Hindlimb muscle (tissue), 1 donor: ENCODE results near the gene RABAC1. TPM values are rescaled to one million over a fixed set of nuclear protein-coding genes. Genes with fewer than 3 reads are reported as not detected.
"Not testable (repeated sequence)": the region's sequence is repeated elsewhere in the genome, so short reads cannot be mapped to it uniquely, and the experiment has no call there.

Source experiments
- DNase-seq: peaks from one replicate; pipeline ENCODE4 v3.0.0-alpha.2; 2013
- polyA plus RNA-seq: library from polyadenylated mRNA; unstranded; fragments of 120-200 nt; gene quantifications from one replicate; pipeline ENCODE4 v1.2.1, GENCODE V29; 2013; ENCODE audit not compliant: insufficient read length

RABAC1 gene, protein sequence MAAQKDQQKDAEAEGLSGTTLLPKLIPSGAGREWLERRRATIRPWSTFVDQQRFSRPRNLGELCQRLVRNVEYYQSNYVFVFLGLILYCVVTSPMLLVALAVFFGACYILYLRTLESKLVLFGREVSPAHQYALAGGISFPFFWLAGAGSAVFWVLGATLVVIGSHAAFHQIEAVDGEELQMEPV
- polyA plus RNA-seq: 65.0 TPM

DNA sequence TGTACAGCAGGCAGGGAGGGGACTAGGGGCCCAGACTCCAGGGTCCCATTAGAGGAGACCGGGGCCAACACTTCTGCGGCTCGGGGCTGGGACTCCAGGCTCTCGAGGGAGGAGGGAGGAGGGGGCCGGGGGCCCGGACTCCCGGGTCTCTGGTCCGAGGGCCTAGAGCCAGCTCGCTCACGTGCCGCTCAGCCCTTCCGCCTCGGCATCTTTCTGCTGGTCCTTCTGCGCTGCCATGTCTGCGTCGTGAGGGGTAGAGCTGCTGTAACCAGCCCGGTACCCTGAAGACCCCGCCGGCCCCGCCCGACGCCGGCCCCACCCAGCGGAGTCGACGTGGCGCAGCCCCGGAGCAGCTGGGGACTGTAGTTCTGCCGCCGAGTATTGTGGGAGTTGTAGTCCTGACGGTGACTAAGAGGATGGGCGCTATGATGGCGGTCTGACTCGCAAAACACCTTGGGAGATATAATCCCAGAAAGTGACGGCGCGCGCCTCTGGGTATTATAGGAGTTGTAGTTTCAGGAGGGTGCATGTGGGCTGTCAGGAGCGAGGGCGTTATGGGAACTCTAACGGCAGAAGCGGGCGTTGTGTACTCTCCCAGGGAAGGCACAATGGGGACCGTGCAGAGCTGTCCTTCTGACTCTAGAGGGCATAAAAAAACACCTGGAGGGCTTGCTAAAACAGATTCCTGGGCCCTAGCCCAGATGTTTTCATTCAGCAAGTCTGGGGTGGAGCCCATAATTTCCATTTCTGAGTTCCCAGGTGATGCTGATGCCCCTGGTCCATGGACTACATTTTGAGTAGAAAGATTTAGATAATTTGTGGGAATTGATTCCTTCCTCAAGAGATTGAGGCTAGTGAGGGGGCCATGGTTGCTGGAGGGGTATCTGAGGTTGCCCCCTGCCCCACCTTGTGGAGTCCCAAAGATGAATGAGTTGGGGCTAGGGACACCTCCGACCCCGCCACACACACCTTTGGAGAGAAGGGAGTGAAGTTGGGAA lies at the start of gene RABAC1:
TSS of gene RABAC1 (minus strand) at position 266 of the 998 bp plus-strand sequence. CDS start at position 237, 29 bp downstream.
- DNase-seq: peak; percentile 93

DNA sequence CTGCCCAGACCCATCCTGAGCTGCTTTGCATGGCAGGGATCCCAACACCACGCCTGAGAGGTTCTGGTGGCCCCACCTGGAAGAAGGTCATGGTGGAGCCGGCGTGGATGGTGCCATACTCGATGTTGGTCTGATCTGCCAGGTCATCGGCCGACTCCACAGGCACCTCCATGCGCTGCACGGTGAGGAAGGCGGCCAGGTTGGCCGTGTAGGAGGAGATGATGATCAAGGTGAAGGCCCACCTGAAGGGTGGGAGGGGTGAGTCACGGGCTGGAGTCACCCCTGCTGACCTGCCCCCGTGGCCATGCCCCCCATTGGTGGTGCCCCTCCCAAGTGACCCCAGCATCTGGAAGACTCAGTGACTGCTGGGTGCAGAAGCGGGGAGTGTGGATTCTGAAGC lies 47.4 kb upstream of the RABAC1 start:
- DNase-seq: no peak

DNA sequence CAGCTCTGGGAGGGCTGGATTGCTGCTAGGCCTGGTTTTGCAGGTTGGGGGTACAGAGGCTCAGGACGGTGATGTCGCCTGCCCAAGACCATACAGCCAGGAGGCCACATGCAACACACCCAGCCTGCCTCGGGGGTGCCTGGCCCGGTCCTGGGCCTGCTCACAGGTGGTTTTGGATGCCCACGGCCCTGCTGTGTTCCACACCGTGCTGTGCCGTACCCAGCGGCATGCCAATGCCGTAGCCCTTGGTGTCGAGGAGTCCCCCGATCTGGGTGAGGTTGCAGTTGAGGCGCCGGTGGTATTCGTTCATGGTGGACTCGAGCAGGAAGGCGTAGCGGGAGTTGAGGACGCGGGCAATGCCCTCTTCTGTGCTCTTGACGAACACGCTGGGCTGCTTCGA lies 46.4 kb upstream of the RABAC1 start:
- no peak for DNase-seq

DNA sequence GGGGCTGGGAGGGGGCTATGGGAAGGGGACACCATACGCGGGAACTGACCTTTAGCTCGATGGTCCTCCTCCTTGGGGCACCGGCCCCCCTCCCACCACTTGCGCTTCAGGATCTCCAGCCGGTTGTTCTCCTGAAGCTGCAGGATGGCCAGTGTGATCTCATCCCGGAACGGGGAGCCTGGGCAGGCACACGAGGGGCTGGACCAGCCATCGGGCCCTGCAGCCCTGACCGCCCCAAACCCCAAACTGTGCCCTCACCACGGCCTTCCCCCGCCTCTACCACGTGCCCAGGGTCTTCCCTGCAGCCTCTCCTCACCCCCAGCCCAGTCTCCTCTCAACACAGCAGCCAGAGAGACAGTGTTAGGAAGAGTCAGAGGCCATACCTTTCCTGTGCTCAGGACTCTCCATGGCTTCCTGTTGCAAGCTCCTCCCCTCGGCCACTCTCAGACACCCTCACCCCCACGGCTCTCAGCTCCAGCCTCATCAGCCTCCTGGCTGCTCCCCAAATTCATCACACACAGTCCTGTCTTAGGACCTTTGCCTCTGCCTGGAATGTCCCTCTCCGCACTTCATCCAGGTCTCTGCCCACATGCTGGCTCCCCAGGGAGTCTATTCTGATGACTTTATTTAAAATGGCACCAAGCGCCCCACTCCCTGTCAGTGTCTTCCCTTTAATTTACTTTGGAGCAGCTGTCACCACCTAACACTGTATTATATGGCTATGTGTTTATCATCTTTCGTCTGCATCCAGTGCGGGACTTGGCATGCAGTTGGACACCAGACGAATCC lies 44.6 kb upstream of the RABAC1 start:
- DNase-seq: no peak

DNA sequence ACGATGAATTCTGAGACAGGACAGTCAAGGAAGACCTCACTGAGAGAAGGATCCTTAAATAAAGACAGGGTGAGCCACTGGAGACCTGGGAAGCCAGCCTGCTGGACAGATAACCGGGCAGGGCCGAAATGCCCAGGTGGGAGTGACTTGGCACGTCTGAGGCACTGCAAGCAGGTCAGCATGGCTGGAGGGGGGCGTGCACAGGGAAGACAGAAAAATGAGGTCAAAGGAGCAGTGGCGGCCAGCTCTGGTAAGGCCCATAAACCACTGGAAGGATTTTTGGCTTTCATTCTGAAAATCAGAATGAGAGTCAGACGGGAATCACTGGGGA lies 40.7 kb upstream of the RABAC1 start:
- DNase-seq: no peak

DNA sequence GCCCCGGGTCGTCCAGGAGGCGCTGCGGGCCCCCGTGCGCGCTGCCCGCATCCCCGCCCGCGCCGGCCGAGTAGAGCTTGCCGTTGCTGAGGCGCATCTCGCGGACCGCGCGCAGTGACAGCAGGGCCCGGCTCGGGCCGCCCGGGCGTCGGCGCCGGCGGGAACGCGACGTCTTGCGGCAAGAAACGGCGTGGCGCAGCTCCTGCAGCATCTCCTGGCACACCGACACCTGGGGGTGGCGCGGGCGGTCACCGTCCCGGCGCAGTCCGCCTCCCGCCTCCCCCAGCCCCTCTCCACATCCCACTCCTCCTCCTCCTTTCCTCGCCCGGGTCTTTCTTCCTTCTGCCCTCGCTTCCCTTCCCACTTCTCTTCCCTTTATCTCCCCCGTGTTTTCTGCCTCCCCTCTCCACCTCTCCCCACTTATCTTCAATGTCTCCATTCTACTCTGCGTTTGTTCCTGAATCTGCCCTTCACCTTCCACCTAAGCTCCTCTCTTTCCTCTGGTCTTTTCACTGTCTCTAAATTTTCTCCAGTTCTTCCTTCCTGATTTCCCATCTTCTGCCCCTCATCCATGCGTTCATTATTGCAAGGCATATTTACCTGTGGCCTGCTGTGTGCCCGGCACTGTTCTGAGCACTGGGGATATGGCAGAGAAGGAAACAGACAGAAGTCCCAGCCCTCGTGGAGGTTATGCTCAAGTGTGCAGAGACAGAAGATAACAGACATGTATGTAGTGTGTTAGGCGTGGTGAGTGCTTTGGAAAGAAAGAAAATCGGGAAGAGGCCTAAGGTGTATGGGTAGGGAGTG lies 40.2 kb upstream of the RABAC1 start:
- no peak for DNase-seq

DNA sequence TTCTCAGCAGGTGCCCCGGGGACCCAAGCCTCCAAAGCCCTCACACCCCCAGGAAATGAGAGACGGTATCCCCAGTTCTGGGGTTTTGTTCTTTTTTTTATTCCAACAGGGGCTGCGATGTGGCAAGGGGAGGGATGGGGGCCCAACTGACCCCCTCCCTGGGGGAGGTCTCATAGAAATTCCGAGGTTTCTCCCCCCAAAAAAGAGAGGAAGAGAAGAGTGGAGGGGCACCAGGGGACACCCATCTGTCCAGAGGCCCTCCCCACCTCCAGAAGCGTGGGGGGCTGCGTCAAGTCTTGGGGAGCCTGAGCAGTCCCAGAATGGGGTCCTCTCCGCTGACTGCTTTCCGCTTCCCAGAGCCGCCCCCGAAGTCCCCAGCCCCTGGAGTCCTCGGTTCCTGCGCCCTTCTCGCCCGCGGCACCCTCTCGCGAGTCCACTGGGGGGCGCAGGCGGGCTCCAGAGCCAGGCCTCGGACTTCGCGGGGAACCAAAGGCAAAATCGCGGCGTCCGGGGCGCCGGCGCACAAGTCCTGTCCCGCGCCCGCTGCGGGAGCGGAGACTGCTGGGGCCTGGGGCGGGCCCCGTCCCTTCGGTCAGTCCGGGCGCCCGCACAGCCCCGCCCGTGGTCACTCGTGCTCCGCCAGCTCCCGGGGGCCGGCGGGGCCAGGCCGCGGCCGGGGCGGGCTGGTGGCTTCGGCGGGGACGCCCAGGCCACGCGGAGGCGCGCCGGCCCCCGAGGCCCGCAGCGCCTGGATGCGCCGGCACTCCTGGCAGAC lies 39.3 kb upstream of the RABAC1 start:
- DNase-seq: no peak

DNA sequence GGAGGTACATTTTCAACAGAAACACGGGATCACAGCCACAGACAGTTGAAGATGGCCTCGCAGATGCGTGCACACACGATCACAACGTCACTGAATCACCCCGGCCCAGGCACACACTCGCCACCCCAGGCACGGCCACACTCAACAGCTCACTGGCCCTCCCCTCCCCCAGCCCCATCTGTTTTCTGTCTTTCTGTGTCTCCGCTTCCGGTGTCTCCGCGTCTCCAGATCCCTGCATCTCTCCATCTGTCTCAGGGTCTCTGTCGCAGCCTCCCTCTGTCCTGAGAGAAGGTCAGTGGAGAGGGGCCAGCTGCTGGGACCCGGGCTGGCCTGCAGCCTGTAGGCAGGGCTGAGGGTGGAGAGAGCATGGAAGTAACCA lies 38.7 kb upstream of the RABAC1 start:
- DNase-seq: no peak

DNA sequence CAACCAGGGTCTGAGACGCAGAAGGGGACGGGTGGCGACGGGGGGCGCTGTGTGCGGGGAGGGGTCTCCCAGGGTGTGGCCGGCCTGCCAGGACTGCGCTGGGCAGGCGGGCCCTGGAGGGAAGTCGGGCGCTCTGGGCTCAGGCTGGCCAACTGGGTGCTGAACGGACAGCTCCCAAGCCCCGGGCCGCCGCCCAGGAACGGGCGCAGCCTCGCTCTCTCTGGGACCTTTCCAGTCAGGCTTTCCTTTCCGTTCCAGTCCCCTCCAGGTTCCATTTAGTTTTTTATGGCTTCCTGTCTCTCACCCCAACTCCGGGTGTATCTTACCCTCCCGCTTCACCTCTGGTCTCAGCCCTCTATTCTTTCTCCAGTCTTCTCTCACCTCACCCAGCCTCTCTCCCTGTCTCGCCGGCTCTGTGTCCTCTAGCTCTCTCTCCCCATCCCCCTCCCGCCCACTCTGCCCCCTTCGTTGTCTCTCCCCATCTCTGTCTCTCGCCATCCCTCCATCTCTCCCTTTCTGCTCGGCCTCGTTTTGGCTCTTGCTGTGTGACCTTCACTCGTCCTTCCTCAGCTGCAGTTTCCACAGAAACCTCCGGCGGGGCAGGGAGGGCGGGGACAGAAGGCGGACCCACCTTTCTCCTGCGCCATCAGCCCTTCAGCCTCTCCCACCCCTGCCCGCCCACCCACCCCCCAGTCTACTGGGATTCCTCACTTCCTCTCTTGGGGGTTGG lies 38.2 kb upstream of the RABAC1 start:
- DNase-seq: peak; percentile 41

DNA sequence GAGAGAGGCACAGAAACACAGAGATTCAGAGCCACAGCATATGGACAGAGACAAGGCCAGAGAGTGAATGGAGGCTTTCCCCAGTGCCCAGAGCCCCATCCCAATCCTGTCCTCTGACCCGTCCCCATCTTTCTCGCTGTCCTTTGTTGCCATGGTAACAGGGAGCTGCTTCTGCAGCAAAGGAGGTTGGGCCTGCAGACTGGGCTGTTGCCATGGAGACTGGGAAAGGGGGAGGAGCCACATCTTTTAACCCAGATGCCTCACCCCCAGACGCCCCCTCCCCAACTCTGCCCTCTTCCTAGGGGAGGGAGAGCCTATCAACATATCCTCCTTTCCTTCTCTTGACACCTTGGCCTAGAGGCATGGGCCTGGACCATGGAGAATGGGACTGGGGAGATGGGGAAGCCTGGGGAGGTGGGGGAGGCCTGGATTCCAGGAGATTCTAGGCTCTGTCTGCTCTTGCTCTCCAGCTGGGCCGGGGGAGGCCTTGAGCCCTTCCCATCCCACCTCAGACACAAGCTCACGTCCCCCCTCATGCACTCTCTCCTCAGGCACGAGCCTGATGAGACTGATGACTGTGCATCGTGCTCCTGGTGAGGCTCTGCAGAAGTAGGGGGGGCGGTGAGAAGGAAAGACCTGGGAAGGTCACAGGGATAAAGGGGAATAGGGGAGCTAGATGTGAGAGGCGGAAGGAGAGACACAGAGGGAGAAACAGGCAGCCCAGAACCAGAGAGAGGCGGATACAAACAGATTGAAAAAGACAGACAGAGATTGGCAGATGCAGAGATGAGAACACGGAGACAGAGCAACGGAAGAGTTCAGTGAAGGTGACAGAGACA lies 37.1 kb upstream of the RABAC1 start:
- no peak for DNase-seq

DNA sequence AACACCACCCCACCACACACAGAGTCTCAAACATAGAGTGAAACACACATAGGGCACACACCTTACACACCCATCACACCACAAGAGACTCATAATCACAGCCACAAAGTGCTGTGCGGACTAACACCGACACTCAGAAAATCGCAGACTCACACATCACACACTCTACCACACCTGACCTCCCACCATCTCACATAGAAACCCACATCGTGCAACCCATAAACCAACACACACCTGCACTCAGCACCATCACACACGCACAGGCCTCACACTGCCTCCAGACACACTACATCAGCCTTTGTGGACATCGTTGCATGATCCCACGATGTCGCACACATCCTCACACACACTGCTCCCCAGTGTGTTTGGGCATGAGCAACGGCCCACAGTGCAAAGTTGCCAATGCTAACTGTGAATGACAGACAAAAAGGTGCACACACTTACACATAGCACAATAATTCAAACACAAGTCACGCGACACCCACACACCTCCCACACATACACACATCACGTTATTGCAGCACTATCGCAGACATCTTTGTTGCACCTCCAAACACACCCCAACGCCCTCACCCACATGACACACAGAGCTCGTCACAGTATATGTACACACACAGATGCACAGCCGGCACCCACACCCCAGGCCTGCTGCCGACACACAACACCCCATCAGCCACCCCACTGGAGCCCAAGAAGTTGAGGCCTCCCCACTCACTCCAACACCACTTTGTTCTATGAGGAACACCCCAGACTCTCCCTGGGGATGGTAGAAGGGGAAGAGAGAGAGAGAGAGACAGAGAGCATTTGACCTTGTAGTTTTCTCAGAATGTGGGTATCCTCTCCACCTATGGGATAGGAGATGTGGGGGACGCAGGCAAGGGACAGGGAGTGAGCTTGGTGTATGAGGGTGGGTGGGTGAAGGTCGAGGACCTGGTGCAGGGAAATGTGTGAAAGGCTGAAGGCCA lies 36.2 kb upstream of the RABAC1 start:
- no peak for DNase-seq

DNA sequence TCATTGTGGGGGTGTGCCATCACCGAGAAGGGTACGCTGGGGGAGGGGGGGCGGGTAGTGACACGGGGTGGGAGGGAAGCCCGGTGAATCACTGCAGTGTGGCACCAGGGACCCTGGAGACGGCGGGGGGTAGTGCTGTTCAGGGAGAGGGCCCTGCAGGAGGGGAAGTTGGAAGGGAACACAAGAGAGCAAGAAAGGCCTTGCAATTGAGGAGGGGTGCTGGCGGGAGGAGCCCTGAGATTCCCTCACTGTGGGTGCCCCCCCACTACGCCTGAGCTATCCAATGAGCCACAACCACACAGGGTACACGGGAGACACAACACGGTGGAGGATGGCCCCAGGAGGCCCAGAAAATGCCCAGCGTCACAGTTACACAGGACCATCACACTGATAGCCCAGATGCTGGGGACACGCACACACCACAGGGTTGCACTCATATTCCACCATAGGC lies 35.4 kb upstream of the RABAC1 start:
- no peak for DNase-seq

DNA sequence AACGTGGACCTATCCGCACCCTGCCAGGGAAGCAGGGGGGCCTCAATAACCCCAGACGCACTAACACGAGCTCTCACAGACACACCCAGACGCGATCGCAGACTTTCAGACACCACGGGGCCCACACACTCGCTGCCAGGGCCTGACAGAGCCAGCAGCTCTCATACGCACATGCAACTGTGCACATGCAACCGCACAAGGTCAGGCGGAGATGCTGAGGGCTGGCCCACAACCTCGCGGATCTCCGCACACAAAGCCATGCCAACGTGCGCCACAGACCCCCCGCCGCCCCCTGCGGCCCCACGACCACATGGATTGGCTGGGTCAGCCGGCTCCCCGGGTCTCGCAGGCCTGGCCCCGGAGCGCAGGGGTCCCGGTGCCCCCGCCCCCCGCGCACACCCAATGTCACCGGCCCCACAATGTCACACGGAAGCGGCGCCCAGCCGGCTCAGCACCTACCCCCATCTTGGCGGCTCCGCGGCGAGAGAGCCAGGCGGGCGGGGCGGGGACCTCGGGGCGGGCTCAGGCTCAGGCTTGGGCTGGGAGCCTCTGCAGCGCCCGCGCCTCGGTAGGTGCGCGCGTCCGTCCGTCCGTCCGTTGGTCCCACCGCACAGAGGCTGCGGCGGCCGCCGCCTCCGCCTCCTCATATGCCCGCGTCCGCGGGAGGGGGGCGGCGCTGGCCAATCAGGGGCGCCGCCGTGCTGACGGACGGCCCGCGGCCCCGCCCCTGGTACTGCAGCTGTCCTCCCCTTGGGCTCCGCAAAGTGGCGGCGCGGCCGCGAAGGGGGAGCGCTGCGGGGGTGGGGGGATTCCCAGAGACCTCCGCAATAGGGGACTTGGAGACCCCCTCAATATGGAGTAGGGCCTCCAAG lies 34.7 kb upstream of the RABAC1 start, which contains the start of gene ATP1A3:
TSS of gene ATP1A3 (minus strand) at position 619 of the 872 bp plus-strand sequence. CDS start at position 465, 154 bp downstream.
- DNase-seq: peak; percentile 27

DNA sequence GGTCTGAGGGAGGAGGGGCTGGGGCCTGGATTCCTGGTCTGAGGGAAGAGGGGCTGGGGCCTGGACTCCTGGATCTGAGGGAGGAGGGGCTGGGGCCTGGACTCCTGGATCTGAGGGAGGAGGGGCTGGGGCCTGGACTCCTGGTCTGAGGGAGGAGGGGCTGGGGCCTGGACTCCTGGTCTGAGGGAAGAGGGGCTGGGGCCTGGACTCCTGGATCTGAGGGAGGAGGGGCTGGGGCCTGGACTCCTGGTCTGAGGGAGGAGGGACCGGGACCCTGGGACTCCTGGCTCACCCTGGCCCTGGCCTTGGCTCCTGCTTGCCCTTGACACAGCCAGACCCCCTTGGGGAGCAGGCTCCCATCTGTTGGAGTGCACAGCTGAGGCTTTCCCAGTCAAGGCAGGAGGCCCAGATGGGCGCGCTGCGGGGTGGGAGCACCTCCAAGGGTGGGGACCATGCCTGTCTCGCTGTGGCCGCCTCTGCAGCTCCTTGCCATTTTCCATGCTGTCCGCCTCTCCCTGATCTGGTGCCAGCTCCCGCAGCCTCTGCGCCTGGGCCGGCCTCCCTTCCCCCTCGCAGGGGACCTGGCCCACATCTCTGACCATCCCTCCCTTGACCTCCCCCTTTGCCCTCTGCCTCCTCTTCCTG lies 32.9 kb upstream of the RABAC1 start:
- not testable (repeated sequence) for DNase-seq

DNA sequence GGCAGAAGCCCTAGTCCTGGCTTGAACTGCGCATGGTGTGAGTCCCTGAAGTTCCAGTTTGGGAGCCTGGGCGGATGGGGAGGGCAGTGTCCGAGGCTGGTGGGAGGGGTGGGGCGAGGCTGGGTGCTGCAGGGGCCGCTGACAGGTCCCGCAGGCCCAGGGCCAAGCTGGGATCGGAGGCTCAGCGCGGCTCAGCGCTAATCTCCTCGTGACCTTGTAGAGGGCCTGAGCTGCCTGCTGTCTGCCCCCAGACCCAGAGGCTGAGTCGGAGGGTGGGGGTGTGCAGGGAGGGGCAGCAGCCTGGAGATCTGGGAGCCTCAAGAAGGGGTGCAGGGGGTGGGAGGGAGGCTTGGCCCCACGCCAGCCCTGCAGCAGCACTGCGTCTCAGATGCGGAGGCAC lies 31.9 kb upstream of the RABAC1 start:
- DNase-seq: no peak

DNA sequence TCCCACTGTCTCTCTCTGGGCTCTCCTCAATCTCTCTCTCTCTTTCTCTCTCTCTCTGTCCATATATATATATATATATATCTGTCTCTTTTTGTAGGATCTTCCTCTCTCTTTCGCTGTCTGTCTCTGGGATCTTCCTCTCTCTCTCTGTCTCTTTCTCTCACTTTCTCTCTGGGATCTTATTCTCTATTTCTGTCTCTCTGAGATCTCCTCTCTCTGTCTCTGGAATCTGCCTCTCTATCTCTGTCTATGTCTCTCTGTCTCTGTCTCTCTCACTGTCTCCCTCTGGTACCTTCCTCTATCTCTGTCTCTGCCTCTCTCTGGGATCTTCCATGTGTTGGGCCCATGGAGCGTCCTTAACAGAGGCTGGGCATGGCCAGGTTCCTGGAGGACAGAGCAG lies 31.5 kb upstream of the RABAC1 start:
- no peak for DNase-seq

DNA sequence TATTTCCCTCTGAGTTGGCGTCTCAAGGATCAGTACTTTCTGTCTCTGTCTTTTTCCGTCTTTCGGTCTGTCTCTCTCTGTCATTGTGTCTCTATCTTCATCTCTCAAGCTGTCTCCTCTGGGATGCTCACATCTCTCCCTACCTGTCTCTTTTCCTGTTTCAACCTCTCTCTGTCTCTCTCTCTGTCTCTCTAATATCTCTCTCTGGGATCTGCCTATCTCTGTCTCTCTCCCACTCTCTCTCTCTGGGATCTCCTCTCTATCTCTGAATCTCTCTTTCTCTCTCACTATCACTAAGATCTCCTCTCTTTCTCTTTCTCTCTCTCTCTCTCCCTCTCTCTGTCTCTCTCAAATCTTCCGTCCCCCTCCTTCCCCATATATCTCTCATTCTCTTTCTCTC lies 30.9 kb upstream of the RABAC1 start:
- no peak for DNase-seq
